ENCODE results near the gene NRXN2.

NRXN2 gene

DNA sequence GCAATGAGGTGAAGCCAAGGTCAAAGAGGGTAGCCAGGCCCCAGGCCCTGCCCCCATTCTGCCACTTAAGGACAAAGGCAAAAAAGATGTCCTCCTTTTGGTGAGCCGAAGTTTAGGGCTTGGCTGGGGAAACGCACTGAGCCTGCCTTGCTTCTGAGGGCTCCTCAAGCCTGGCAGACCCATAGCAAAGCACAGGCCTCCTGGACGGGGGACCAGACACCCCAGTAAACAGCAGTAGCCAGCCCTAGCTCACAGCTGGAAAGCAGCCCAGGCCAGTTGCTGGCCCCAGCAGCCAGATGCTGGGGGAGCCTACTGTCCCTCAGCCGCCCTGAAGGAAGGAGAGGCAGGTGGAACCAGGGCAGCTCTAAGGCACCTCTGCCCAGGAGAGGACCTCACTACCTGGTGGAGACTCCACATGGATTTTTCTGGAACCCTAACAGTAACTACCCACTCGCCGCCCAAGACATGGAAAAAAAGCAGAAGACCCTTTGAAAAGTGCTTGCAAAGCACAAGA, 40.6 kb upstream of the NRXN2 start:
- no peak for DNase-seq
- TF ChIP-seq GATA1 (IDR thresholded peaks at IDR 0.05; ENCODE audit: low read depth, low read length) (no peak), POLR2A (IDR thresholded peaks at IDR 0.05; ENCODE audit: low read length) (no peak)

DNA sequence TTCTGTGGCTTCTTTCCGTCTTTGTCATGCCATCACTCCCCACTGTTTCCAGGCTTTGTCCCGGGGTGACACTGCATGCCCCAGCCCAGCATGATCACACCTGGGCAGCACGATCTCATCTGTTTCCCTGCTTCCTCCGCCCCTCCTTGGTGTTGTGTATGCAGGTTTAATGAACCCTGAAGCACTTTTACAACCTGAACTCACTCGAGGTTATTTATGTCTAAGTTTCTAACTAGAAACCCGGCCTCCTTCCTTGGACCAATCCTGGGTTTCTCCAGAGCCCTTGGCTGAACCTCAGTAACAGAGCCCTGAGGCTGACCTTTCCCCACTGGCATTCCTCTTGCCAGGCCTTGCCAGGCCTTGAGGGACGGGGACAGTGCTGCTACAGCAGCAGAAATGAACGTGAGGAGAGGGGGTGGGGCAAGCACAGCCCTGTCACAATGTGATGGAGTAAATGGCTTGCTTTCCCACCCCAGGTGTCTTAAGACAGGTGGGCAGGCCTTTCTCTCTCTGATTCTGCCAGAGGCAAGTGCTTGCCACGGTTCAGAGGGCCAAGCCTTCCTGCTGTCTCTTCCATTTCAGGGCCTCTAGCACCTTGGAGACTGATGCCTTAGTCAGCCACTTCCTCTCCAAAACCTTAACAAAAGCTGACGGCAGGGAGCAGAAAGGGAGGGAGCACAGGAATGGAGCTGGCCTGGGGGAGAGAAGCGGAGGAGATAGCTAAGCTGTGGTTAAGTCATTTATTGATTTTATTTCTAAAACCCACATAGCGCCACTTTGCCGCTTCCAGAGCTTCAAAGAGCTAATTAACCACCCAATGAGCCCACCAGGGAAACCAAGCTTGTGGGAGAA, 39.9 kb upstream of the NRXN2 start:
- no peak for TF ChIP-seq POLR2A (IDR thresholded peaks at IDR 0.05; ENCODE audit: low read length)
- TF ChIP-seq GATA1 (IDR thresholded peaks at IDR 0.05; ENCODE audit: low read depth, low read length): no peak
- no peak for DNase-seq

DNA sequence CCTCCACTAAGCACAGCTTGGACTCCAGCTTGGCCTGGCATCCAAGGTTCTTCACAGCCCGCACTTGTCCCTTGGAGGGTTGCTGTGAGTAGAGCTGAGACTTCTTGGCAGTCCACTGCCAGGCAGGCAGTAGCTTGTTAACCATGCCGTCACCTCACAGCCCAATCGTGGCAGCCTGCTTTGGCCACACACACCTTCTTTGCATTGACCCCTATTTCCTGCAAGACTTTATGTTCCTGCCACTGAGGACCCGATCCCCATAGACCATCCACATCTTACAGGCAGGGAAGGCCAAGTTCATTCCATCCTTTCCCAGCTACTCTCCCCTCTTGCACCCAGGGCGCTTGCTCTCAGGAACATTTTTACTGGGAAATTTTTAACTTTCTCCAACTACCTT, 39.3 kb upstream of the NRXN2 start:
- TF ChIP-seq POLR2A (IDR thresholded peaks at IDR 0.05; ENCODE audit: low read length): peak; percentile 18
- no peak for TF ChIP-seq GATA1 (IDR thresholded peaks at IDR 0.05; ENCODE audit: low read depth, low read length)
- no peak for DNase-seq

DNA sequence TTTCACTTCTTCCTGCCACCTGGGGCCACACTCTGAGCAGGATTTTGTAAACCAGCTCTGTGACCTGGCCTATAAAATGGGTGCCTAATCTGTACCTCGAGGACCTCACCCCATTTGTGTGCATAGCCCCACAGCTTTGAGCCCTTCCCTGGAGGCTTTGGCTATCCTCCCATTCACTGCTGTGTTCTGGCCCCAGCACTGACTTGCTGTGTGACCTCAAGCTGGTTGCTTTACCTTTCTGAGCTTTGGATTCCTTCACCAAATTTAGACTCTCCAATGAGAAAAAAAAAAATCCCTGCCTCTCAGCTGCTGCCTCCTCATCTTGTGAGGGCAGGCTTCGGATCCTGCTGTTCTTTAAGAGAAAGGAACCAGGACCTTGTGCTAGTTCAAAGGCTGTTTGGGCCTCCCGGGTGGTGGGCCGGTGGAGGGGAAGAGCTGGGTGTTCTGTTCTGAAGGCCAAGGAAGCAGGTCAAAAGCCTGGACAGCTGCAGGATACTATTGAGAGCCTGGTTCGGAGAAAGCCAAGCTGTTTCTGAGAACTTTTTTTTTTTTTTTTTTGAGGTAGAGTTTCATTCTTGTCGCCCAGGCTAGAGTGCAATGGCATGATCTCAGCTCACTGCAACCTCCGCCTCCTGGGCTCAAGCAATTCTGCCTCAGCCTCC, 37.9 kb upstream of the NRXN2 start:
- no peak for TF ChIP-seq GATA1 (IDR thresholded peaks at IDR 0.05; ENCODE audit: low read depth, low read length)
- TF ChIP-seq POLR2A (IDR thresholded peaks at IDR 0.05; ENCODE audit: low read length): no peak
- DNase-seq: no peak

DNA sequence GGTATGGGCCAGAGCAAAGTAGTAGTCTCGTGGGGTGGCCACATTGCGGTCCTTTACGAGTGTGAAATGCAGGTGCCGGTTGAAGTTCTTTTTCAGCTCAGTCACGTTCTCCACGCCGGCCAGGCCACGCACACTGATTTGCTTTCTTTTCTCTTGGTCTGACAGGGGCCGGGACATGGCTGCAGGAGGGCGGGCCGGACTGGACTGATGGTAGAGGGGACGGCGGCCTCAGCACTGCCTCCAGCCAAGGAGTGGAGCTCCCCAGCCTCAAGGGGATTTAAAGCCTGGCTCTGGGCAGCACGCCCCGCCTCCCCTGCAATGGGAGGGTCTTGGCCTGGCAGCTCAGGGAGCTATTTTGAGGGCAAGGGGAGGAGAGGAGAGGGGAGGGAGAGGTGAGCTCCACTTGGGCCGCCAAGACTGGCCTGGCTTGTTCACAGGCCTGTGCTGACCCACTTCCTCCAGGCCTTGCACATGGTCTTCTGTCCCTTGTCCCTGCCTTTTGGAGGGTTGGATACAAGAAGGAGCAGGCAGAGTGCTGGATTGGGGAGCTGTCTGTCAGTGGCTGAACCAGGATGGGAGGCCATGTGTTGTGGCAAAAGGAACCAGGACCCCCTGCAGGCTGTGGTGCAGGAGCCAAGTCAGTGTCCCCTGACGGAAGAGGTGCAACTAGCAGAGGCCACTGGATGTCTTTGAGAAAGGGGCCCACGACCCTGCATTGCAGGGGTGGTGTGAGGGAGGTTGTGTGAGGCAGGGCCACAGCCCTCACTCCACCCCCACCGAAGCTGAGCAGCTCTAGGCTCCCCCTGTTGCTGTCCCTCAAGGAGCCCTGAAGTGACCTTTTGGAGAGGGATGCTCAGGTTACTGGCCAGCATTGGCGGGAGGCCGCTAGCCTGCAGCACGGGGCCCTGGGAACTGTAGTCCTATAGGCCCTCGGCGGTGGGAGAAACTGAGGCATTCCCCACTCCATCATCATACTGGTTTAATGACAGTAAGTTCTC, 37.0 kb upstream of the NRXN2 start, which contains the start of gene PYGM:
PYGM (minus strand) TSS at position 253 of the 998 bp plus-strand sequence; CDS start at position 177, 76 bp downstream.
- no peak for DNase-seq
- TF ChIP-seq GATA1 (IDR thresholded peaks at IDR 0.05; ENCODE audit: low read depth, low read length) (no peak), POLR2A (IDR thresholded peaks at IDR 0.05; ENCODE audit: low read length) (no peak)

DNA sequence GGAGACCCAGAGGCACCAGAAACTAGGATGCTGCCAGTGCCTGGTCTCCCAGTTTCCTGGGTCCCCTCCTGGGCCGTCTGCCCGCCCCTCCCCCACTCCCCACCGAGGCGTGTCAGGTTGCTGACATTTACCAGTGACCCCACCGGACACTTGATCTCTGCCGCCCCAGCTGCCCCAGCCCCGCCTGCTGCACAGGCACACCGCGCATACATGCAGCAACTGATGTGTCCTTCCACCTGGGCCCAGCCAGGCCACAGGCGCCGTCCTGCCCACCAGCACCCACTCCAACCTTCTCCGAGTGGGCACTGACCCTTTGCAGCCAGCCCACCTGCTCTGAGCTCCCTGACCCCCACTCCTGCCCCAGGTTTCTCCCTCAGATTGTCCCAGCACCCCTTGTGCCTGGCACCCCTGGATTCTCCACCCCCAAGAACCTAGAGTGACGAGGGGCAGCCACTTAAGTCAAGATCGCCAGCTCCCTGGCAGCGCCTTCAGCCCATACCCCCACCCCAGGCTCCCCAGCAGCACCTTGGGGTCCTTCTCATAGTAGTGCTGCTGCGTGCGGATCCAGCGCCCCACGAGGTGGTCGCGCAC, 36.2 kb upstream of the NRXN2 start:
- DNase-seq: no peak
- TF ChIP-seq POLR2A (IDR thresholded peaks at IDR 0.05; ENCODE audit: low read length) (no peak), GATA1 (IDR thresholded peaks at IDR 0.05; ENCODE audit: low read depth, low read length) (no peak)

DNA sequence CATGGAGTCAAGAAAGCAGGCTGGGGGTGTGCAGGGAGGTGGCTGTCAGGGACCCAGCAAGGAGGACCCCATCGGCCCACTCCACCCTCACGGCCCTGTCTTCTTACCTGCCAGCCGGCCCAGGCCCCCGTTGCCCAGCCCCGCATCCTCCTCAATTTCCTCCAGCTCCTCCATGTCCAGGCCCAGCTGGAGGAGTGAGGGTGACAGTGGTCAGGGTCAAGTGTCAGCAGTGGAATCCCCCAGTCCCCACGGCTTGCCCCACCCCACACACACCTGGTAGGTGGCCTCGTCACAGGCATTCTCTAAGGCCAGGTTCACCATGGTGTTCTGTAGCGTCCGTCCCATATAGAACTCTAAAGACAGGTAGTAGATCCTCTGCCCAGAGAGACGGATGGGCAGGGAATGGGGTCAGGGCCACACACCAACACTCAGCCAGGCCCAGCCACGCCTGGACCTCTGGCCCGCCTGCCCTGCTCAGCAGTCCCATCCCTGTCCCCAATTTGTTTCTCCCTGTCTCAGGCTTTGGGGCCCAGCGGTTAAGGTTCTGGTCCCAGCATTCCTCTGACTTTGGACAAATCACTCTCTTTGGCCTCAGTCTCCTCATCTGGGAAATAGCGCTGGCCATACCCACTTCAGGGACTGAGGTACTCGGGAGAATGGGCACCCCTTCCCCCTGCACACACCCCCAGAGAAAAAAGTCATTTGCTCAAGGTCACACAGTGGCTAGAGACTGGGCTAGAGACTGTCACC, 35.5 kb upstream of the NRXN2 start:
- no peak for DNase-seq
- no peak for TF ChIP-seq POLR2A (IDR thresholded peaks at IDR 0.05; ENCODE audit: low read length)
- TF ChIP-seq GATA1 (IDR thresholded peaks at IDR 0.05; ENCODE audit: low read depth, low read length): no peak

DNA sequence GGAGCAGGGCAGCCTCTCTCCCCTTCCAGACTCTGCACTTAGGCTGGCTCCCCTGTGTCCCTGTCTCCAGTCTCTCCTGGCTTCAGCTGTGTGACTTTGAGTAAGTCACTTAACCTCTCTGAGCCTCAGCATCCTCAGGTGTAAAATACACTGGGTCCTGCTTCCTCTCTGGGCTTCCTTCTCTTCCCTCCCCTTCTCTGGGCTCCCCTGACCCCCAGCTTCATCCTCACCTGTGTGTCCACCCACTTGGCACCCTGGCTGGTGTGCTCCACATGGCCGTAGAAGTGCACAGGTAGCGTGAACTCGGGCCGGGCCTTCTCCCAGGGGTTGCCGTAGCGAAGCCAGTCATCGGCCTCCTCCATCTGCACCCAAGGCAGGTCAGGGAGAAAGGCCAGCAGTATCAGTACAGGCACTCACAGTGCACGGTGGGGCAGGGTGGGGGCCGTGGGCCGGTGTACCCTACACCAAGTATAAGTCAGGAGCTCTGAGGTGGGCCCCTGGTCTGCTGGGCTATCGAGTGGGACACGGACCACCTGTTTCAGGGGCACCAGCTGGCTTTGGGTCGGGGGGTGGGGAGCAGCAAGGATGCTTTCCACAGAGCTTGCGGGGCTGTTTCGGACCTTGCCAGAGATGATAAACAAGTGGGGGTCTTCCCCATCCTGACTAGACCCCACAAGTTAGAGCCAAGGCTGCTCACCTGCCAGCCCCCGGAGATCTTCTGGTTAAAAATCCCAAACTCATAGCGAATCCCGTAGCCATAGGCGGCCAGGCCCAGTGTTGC, 34.7 kb upstream of the NRXN2 start:
- no peak for DNase-seq
- TF ChIP-seq POLR2A (IDR thresholded peaks at IDR 0.05; ENCODE audit: low read length): no peak

DNA sequence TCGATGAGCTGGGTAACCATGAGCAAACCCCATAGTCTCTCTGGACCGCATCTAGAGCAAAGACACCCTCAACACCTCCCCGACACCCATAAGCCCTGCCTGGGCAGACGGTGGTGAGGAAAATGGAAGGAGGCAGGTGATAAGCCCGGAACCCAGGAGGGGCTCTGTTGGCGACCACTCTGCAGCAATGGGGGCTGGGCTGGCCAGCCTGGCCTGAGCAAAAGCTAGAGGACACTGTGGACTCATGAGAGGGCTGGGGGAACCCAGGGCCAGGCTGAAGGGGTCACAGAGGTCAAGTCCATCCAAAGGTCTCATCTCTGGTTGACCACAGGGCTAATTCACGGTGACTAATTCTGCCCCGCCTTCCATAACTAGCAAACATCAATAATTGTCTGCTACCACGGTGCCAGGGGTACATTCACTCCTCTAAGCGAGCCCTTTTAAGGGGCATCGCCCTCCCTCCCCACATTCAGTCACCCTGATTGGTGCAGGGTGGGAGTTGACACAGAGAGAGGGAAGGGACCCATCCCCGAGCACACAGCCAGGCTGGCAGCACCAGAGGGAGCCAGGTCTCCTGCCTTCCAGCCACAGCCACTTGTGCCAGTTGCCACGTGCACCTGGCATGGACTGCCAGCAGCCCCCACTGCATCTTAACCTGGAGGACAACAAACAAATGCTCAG, 32.8 kb upstream of the NRXN2 start:
- TF ChIP-seq GATA1 (IDR thresholded peaks at IDR 0.05; ENCODE audit: low read depth, low read length) (no peak), POLR2A (IDR thresholded peaks at IDR 0.05; ENCODE audit: low read length) (no peak)
- DNase-seq: no peak

DNA sequence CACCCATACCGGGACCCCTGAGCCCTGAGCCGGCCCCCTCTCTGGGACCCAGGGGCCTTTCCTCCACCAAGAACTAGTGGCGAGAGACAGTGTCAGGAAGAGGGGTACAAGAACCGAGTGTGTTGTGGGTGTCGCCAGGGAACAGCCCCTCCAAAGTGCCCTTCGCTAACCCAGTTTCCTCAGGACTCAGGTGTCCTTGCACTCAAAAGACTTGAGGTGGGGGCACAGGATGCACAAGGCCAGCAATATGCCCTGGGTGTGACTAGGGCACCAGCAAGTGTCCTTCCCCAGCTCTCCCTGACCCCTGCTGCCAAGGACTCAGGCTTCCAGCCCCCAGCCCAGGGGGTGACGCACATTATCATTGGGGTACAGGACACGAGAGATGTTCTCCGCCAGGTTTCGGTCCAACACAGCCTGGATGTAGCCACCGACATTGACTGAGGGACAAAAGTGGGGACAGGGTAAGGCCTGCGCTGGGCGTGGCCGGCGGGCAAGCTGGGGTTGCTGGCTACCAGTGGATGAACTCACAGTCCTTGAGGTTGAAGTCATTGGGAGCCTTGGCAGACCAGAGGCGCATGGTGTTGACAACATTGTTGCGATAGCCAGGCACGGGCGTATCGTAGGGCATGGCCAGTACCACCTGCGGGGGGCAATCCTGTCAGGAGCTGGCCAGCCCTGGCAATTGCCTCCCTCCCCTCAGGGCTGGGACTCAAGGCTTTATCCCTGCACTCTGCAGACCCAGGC, 32.1 kb upstream of the NRXN2 start:
- TF ChIP-seq POLR2A (IDR thresholded peaks at IDR 0.05; ENCODE audit: low read length) (no peak), GATA1 (IDR thresholded peaks at IDR 0.05; ENCODE audit: low read depth, low read length) (no peak)
- no peak for DNase-seq
